MCF 10A (cell line): ENCODE measurements around the gene PCBP2. TPM values are rescaled to one million over a fixed set of nuclear protein-coding genes. Genes with fewer than 3 reads are reported as not detected.
A peak's percentile ranks its signal among the peaks of the same experiment; 100 is the strongest.

Source experiments
- BruUV-seq: library from RNA; stranded (reverse); fragments of 400-500 nt; replicated peaks from 2 replicates; lab custom pipeline; 2021; lab: Mats Ljungman, UMichigan
- CTCF ChIA-PET: fragments of 300-600 bp; sonication (Branson Sonifier 250); formaldehyde crosslinking; extraction: SDS; loops from one replicate; lab custom pipeline; 2021; ENCODE audit warnings: antibody characterized with exemption, inconsistent platforms; lab: Yijun Ruan, JAX
- POLR2A ChIA-PET: fragments of 300-600, 350-650 bp; sonication (Branson Sonifier 250); formaldehyde crosslinking; extraction: SDS; loops from one replicate; lab custom pipeline; 2020; ENCODE audit warnings: antibody characterized with exemption, inconsistent platforms; lab: Yijun Ruan, JAX
- DNase-seq: peaks from one replicate; pipeline ENCODE4 v3.0.0-alpha.2; 2018; ENCODE audit not compliant: unreplicated experiment
- H3K27ac Mint-ChIP-seq: one replicate; pipeline ENCODE4 v1.8.0; 2022; ENCODE audit warnings: mild to moderate bottlenecking, low read depth, mixed read lengths; ENCODE audit not compliant: unreplicated experiment
- H3K27me3 Mint-ChIP-seq: one replicate; pipeline ENCODE4 v1.8.0; 2022; ENCODE audit warnings: mixed read lengths; ENCODE audit not compliant: insufficient read depth, unreplicated experiment
- H3K36me3 Mint-ChIP-seq: one replicate; pipeline ENCODE4 v1.8.0; 2022; ENCODE audit warnings: mild to moderate bottlenecking, moderate library complexity, mixed read lengths; ENCODE audit not compliant: insufficient read depth, unreplicated experiment
- H3K4me1 Mint-ChIP-seq: one replicate; pipeline ENCODE4 v1.8.0; 2022; ENCODE audit warnings: mixed read lengths; ENCODE audit not compliant: insufficient read depth, unreplicated experiment
- H3K4me3 Mint-ChIP-seq: one replicate; pipeline ENCODE4 v1.8.0; 2022; ENCODE audit warnings: mild to moderate bottlenecking, moderate library complexity, mixed read lengths; ENCODE audit not compliant: unreplicated experiment
- H3K9me3 Mint-ChIP-seq: one replicate; pipeline ENCODE4 v1.8.0; 2022; ENCODE audit warnings: mixed read lengths; ENCODE audit not compliant: unreplicated experiment
- CTCF ChIP-seq: fragments of 200-600 bp; IDR thresholded peaks from one replicate; pipeline ENCODE4 v1.8.0; 2022; ENCODE audit warnings: antibody characterized with exemption, mild to moderate bottlenecking; ENCODE audit not compliant: unreplicated experiment
- intact Hi-C: fragments of 100-400 bp; cut with micrococcal nuclease; formaldehyde crosslinking; loops from 2 replicates; pipeline ENCODE4 v1.14.1; 2022
- total RNA-seq: library from RNA; stranded (reverse); gene quantifications from 2 replicates; pipeline ENCODE4 v1.2.3, GENCODE V29; 2022

PCBP2 gene
- total RNA-seq, 1 experiment from 2014 or later = 1,037 TPM

GRCh38 chr12:53500142-53500775 is 48.4 kb downstream of the PCBP2 start:
- BruUV-seq = TSS peak; percentile 87
- no peak for TF ChIP-seq CTCF
- DNase-seq = peak; percentile 79
- Mint-ChIP-seq H3K9me3 (no peaks in the 10 kb centered on the region), H3K4me1 (peaks cover 36% of the 10 kb centered on the region), H3K27ac (peak overlapping the region; percentile 88), H3K27me3 (no peaks in the 10 kb centered on the region), H3K4me3 (peak overlapping the region; percentile 80), H3K36me3 (peaks cover 24% of the 10 kb centered on the region)
- POLR2A ChIA-PET = interaction anchor here (0.5 to 5.0 kb wide), 42 partner anchors 9 to 494 kb away, joined by 3 to 53 read pairs (median 6); partner anchors contain the start of genes AAAS, ATF7, ATP5MC2 and CALCOCO1
- CTCF ChIA-PET = interaction anchor here (0.6 to 2.0 kb wide), 4 partner anchors 9 to 247 kb away, joined by 3 to 14 read pairs (median 4); no protein-coding TSS in a partner anchor
- intact Hi-C loops = loop anchor here (2.0 kb wide), 2 partner anchors 47 to 79 kb away; partner anchors contain the start of gene PCBP2

- Mint-ChIP-seq H3K27me3 (no peaks in the 10 kb centered on the region), H3K27ac (peak within 1 kb of the TSS; percentile 93), H3K9me3 (no peaks in the 10 kb centered on the region), H3K4me1 (peaks cover 36% of the 10 kb centered on the region), H3K4me3 (peak within 1 kb of the TSS; percentile 80), H3K36me3 (peaks cover 32% of the 10 kb centered on the region)
- ChIA-PET CTCF (interaction anchor here (0.6 to 2.0 kb wide), 5 partner anchors 8 to 246 kb away, joined by 3 to 14 read pairs (median 3); no protein-coding TSS in a partner anchor), POLR2A (interaction anchor here (0.6 to 5.0 kb wide), 45 partner anchors 10 to 1650 kb away, joined by 3 to 53 read pairs (median 5); partner anchors contain the start of genes AAAS, ATF7, ATP5MC2 and CALCOCO1)
- peak; percentile 99 for DNase-seq
- intact Hi-C loops = loop anchor here (2.0 kb wide), 2 partner anchors 48 to 80 kb away; partner anchors contain the start of gene PCBP2
- BruUV-seq = no TSS peak
- no peak for TF ChIP-seq CTCF
Measured at GRCh38 chr12:53500776-53501614, 49.1 kb downstream of the PCBP2 start, which contains the start of gene TARBP2. TSS of gene TARBP2 (plus strand) at chr12:53501283. CDS start at chr12:53501409, 126 bp downstream.

- BruUV-seq = TSS peak; percentile 69
- Mint-ChIP-seq H3K36me3 (peaks cover 39% of the 10 kb centered on the region), H3K9me3 (no peaks in the 10 kb centered on the region), H3K27ac (peak overlapping the region; percentile 93), H3K4me1 (peaks cover 30% of the 10 kb centered on the region), H3K4me3 (peak overlapping the region; percentile 80), H3K27me3 (no peaks in the 10 kb centered on the region)
- intact Hi-C loops = loop anchor here (2.0 kb wide), 2 partner anchors 49 to 81 kb away; partner anchors contain the start of gene PCBP2
- TF ChIP-seq CTCF = no peak
- POLR2A ChIA-PET = interaction anchor here (0.6 to 5.0 kb wide), 31 partner anchors 9 to 321 kb away, joined by 3 to 53 read pairs (median 6); partner anchors contain the start of genes AAAS, ATF7, CALCOCO1 and CSAD
- DNase-seq = no peak
- CTCF ChIA-PET = interaction anchor here (0.6 to 2.0 kb wide), 2 partner anchors 8 to 436 kb away, joined by 3 to 14 read pairs; no protein-coding TSS in a partner anchor
Measured at GRCh38 chr12:53501615-53502181, 49.8 kb downstream of the PCBP2 start.
